Measurements from ENCODE around the gene SEC14L5. TPM values are rescaled to one million over a fixed set of nuclear protein-coding genes. Genes with fewer than 3 reads are reported as not detected.

The SEC14L5 gene
- total and polyA plus RNA-seq, 10 donors, result 0.06 to 0.94 (median 0.26) TPM; not detected in 1

DNA sequence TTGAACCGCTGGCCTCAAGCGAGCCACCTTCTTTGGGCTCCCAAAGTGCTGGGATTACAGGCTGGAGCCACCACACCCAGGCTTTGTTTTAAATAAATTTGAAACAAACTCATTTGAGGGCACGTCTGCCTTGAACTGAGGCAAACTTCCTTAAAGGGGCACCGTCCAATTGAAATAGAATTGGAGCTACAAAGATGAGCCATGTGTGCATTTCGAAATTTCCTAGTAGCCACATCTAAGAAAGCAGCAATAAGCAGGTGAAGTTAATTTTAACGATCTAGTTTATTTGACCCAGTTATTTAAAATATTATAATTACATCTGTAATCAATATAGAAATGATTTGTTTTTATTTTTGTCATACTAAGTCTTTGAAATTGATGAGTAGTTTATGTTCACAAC is 108.4 kb downstream of the SEC14L5 start:
- Histone ChIP-seq H3K27ac (no peak overlapping the region), H3K4me3 (no peak overlapping the region), H3K36me3 (no peaks in the 10 kb centered on the region), H3K9me3 (no peaks in the 10 kb centered on the region), H3K4me1 (peaks cover 0 to 7% (median 5%) of the 10 kb centered on the region in 6 donors), H3K27me3 (replicated peaks in 1 of 7) (no peaks in the 10 kb centered on the region)
- no peak for TF ChIP-seq CTCF (IDR thresholded peaks at IDR 0.05 in 8 of 11, conservative IDR thresholded peaks at IDR 0.05 in 3 of 11)
- no peak for TF ChIP-seq POLR2AphosphoS5 (IDR thresholded peaks at IDR 0.05)
- no peak for TF ChIP-seq POLR2A (IDR thresholded peaks at IDR 0.05)
- DNase-seq, result peak; percentile 6
- intact Hi-C loops (cut with DNase I; ENCODE audit: low total_unique reads), result no loop called here
- WGBS, 5 donors, result 61 to 75% (median 70%) methylated on average over 6 of the region's 6 CpGs

Other genes starting within 250 kb of the SEC14L5 start
- gene ANKS3, start 224.1 kb upstream of the SEC14L5 start, total RNA-seq, result 10 to 100 TPM; 12.5 to 27.6 (median 21.8) TPM
- 10 to 100 TPM; 15.3 to 29.5 (median 26.2) TPM for gene ANKS3, start 224.1 kb upstream of the SEC14L5 start, polyA plus RNA-seq
- 1 to 10 TPM in 1 of 7 donors, under 1 TPM in 3, not detected in 3; 0.57 to 1.2 (median 0.74) TPM for gene DNAAF8, start 223.8 kb upstream of the SEC14L5 start, total RNA-seq
- under 1 TPM; 0.17 to 0.35 (median 0.30) TPM for gene DNAAF8, start 223.8 kb upstream of the SEC14L5 start, polyA plus RNA-seq
- 10 to 100 TPM; 12.0 to 32.3 (median 22.2) TPM for gene ZNF500, start 191.2 kb upstream of the SEC14L5 start, total RNA-seq
- gene ZNF500, start 191.2 kb upstream of the SEC14L5 start, polyA plus RNA-seq, result 10 to 100 TPM in 1 of 3 donors, 1 to 10 TPM in 2; 2.5 to 19.0 (median 3.5) TPM
- gene SEPTIN12, start 170.0 kb upstream of the SEC14L5 start, total RNA-seq, result not detected
- gene SEPTIN12, start 170.0 kb upstream of the SEC14L5 start, polyA plus RNA-seq, result under 1 TPM in 1 of 3 donors, not detected in 2; 0.37 TPM
- not detected for gene SMIM22, start 163.0 kb upstream of the SEC14L5 start, total RNA-seq
- not detected for gene SMIM22, start 163.0 kb upstream of the SEC14L5 start, polyA plus RNA-seq
- gene ROGDI, start 155.7 kb upstream of the SEC14L5 start, total RNA-seq, result 10 to 100 TPM; 25.5 to 41.4 (median 31.5) TPM
- gene ROGDI, start 155.7 kb upstream of the SEC14L5 start, polyA plus RNA-seq, result 10 to 100 TPM; 24.6 to 47.5 (median 41.6) TPM
- 100 to 1,000 TPM in 1 of 7 donors, 10 to 100 TPM in 6; 47.2 to 117 (median 83.1) TPM for gene GLYR1, start 111.0 kb upstream of the SEC14L5 start, total RNA-seq
- gene GLYR1, start 111.0 kb upstream of the SEC14L5 start, polyA plus RNA-seq, result 10 to 100 TPM; 26.6 to 53.4 (median 34.0) TPM
- gene UBN1, start 110.8 kb upstream of the SEC14L5 start, total RNA-seq, result 10 to 100 TPM; 41.6 to 69.4 (median 58.9) TPM
- gene UBN1, start 110.8 kb upstream of the SEC14L5 start, polyA plus RNA-seq, result 10 to 100 TPM in 1 of 3 donors, 1 to 10 TPM in 2; 4.8 to 16.2 (median 5.5) TPM
- under 1 TPM in 4 of 7 donors, not detected in 3; 0.18 to 0.37 (median 0.19) TPM for gene PPL, start 21.2 kb upstream of the SEC14L5 start, total RNA-seq
- gene PPL, start 21.2 kb upstream of the SEC14L5 start, polyA plus RNA-seq, result under 1 TPM; 0.11 to 0.77 (median 0.29) TPM
- gene NAGPA, start 75.6 kb downstream of the SEC14L5 start, total RNA-seq, result 10 to 100 TPM; 16.2 to 41.8 (median 25.4) TPM
- 10 to 100 TPM; 11.8 to 17.7 (median 14.8) TPM for gene NAGPA, start 75.6 kb downstream of the SEC14L5 start, polyA plus RNA-seq
- gene C16orf89, start 107.6 kb downstream of the SEC14L5 start, total RNA-seq, result 1 to 10 TPM in 4 of 7 donors, under 1 TPM in 2, not detected in 1; 0.34 to 2.5 (median 1.5) TPM
- 1 to 10 TPM; 1.7 to 5.7 (median 4.0) TPM for gene C16orf89, start 107.6 kb downstream of the SEC14L5 start, polyA plus RNA-seq
- gene ALG1, start 113.5 kb downstream of the SEC14L5 start, total RNA-seq, result 10 to 100 TPM; 18.4 to 46.2 (median 24.8) TPM
- gene ALG1, start 113.5 kb downstream of the SEC14L5 start, polyA plus RNA-seq, result 10 to 100 TPM; 13.0 to 18.6 (median 17.0) TPM
- 10 to 100 TPM in 1 of 7 donors, 1 to 10 TPM in 6; 5.8 to 11.7 (median 7.6) TPM for gene EEF2KMT, start 139.5 kb downstream of the SEC14L5 start, total RNA-seq
- 1 to 10 TPM; 4.5 to 7.8 (median 6.7) TPM for gene EEF2KMT, start 139.5 kb downstream of the SEC14L5 start, polyA plus RNA-seq

Measured in spleen (tissue), 11 donors.